K562 (cell line): ENCODE data around the gene NEDD4L. TPM values are rescaled to one million over a fixed set of nuclear protein-coding genes. Genes with fewer than 3 reads are reported as not detected.

Experiments
- ATAC-seq: fragments of 200-7000 bp; cut with Tn5 transposase; 3 replicates; pipeline ENCODE4 v1.9.1; 2020; ENCODE audit warnings: moderate library complexity
- BruUV-seq: library from RNA; stranded (reverse); fragments of 400-500 nt; replicated peaks from 2 replicates; lab custom pipeline; 2021; lab: Mats Ljungman, UMichigan
- CTCF ChIA-PET: fragments of 300-600 bp; formaldehyde crosslinking; extraction: SDS; loops from one replicate; lab custom pipeline; 2021; ENCODE audit warnings: low intra/inter-chr PET ratio; lab: Yijun Ruan, JAX
- POLR2A ChIA-PET: fragments of 300-600, 350-650 bp; sonication (Branson Sonifier 250); formaldehyde crosslinking; extraction: SDS; loops from one replicate; lab custom pipeline; 2021; ENCODE audit warnings: antibody characterized with exemption, inconsistent platforms; lab: Yijun Ruan, JAX
- DNase-seq, 4 experiments: peaks; one replicate each; pipeline versions ENCODE4 v3.0.0 to v3.0.0-alpha.2; 2011 to 2018; ENCODE audit warnings: low spot score in 3 of 4, mixed read lengths in 3 of 4; ENCODE audit errors: extremely low read depth in 1 of 4
- FAIRE-seq: peaks from 2 replicates; lab custom pipeline; 2011; peaks lifted over from hg19 to GRCh38; lab: Jason Lieb, UNC
- H2AFZ ChIP-seq: 2 replicates; pipeline ENCODE4 v1.6.0; 2011; ENCODE audit warnings: low read depth, low read length, control low read depth, inconsistent platforms
- H3K27ac ChIP-seq: fragments of 200-600 bp; 3 replicates; pipeline ENCODE4 v1.8.0; 2011; ENCODE audit warnings: low read depth, mild to moderate bottlenecking, control low read depth, inconsistent platforms, low read length, moderate library complexity, mixed read lengths; ENCODE audit errors: extremely low read depth
- H3K27me3 ChIP-seq, 2 experiments: fragments of 300-600 bp in 1 of 2; 2 replicates in 1 of 2; 3 replicates in 1 of 2; pipeline versions ENCODE4 v1.6.0 to v1.8.0; 2011; ENCODE audit warnings: inconsistent platforms in 2 of 2, low read length in 2 of 2, mild to moderate bottlenecking in 1 of 2, mixed read lengths in 1 of 2, moderate library complexity in 1 of 2; ENCODE audit not compliant: control insufficient read depth in 2 of 2, insufficient read depth in 2 of 2
- H3K36me3 ChIP-seq: fragments of 300-600 bp; 3 replicates; pipeline ENCODE4 v1.8.0; 2011; ENCODE audit warnings: mild to moderate bottlenecking, low read length, inconsistent platforms; ENCODE audit not compliant: control insufficient read depth, insufficient read depth
- H3K4me1 ChIP-seq, 2 experiments: fragments of 200-600 bp in 1 of 2; replicated peaks in 1 of 2; 2 replicates in 1 of 2; 3 replicates in 1 of 2; pipeline versions ENCODE4 v1.5.1 to v1.8.0; 2011; ENCODE audit warnings: inconsistent platforms in 2 of 2, low read length in 2 of 2, mild to moderate bottlenecking in 1 of 2, mixed read lengths in 1 of 2, moderate library complexity in 1 of 2; ENCODE audit not compliant: control insufficient read depth in 2 of 2, insufficient read depth in 2 of 2
- H3K4me2 ChIP-seq: 2 replicates; pipeline ENCODE4 v1.6.1; 2011; ENCODE audit warnings: low read length, control low read depth, inconsistent platforms, mixed read lengths; ENCODE audit not compliant: insufficient read depth
- H3K4me3 ChIP-seq: fragments of 200-600 bp; sonication (generic), shearing (Covaris generic); 2 replicates; pipeline ENCODE4 v1.5.1; 2016; ENCODE audit warnings: control low read depth, inconsistent platforms
- H3K79me2 ChIP-seq: fragments of 200-600 bp; 3 replicates; pipeline ENCODE4 v1.8.0; 2011; ENCODE audit warnings: low read length, inconsistent platforms; ENCODE audit not compliant: control insufficient read depth, insufficient read depth
- H3K9ac ChIP-seq, 2 experiments: 2 replicates each; pipeline versions ENCODE4 v1.6.0 to v1.6.1; 2011; ENCODE audit warnings: low read depth in 2 of 2, low read length in 2 of 2, control low read depth in 1 of 2, inconsistent platforms in 1 of 2, mild to moderate bottlenecking in 1 of 2, mixed read lengths in 1 of 2; ENCODE audit not compliant: insufficient read depth in 1 of 2
- H3K9me1 ChIP-seq: one replicate; pipeline ENCODE4 v1.6.0; 2011; ENCODE audit warnings: inconsistent platforms, mild to moderate bottlenecking, low read length, moderate library complexity; ENCODE audit not compliant: control insufficient read depth, insufficient read depth
- H3K9me3 ChIP-seq: replicated peaks from 2 replicates; pipeline ENCODE4 v1.5.1; 2011; ENCODE audit warnings: low read depth, low read length, inconsistent platforms; ENCODE audit not compliant: control insufficient read depth, insufficient read depth
- H4K20me1 ChIP-seq: replicated peaks from 2 replicates; pipeline ENCODE4 v1.6.1; 2011; ENCODE audit warnings: low read length, inconsistent platforms, mixed read lengths; ENCODE audit not compliant: control insufficient read depth, insufficient read depth
- CBFA2T2 ChIP-seq: fragments of 450-650 bp; conservative IDR thresholded peaks from 2 replicates; pipeline ENCODE4 v1.6.1; 2017; ENCODE audit warnings: mild to moderate bottlenecking
- EGR1 ChIP-seq: fragments of 450-650 bp; conservative IDR thresholded peaks from 2 replicates; pipeline ENCODE4 v1.6.1; 2017; ENCODE audit warnings: mild to moderate bottlenecking
- HMG20B ChIP-seq: fragments of 250-450 bp; sonication (Bioruptor Pico); IDR thresholded peaks from 2 replicates; pipeline ENCODE4 v1.5.0; 2021; ENCODE audit warnings: mild to moderate bottlenecking
- ID3 ChIP-seq, 2 experiments: fragments of 250-450 bp in 1 of 2; fragments of 450-650 bp in 1 of 2; sonication (Bioruptor Pico) in 1 of 2; IDR thresholded peaks; 2 replicates each; pipeline versions ENCODE4 v1.6.1 to v1.8.0; 2016 to 2021; ENCODE audit warnings: mild to moderate bottlenecking in 2 of 2, moderate library complexity in 2 of 2, missing compliant biosample characterization in 1 of 2, missing genetic modification characterization in 1 of 2
- RBM17 ChIP-seq: fragments of 200-400 bp; formaldehyde crosslinking; IDR thresholded peaks from 2 replicates; pipeline ENCODE4 v1.6.1; 2017; ENCODE audit warnings: low read depth, mild to moderate bottlenecking, low read length, borderline replicate concordance
- SRSF9 ChIP-seq: fragments of 200-400 bp; formaldehyde crosslinking; IDR thresholded peaks from 2 replicates; pipeline ENCODE4 v1.6.1; 2017; ENCODE audit warnings: low read depth, low read length, borderline replicate concordance
- ZNF24 ChIP-seq: fragments of 450-650 bp; IDR thresholded peaks from 2 replicates; pipeline ENCODE4 v1.6.1; 2016
- ZNF280B ChIP-seq: fragments of 250-450 bp; sonication (Bioruptor Pico); IDR thresholded peaks from 2 replicates; pipeline ENCODE4 v1.5.1; 2021; ENCODE audit warnings: mild to moderate bottlenecking
- WGBS: fragments of 100-300 bp; shearing (Covaris generic); methylation state at CpG from one replicate; pipeline ENCODE4 v1.1.6; 2016; ENCODE audit warnings: low coverage, mixed read lengths; ENCODE audit not compliant: insufficient coverage; ENCODE audit errors: missing lambda C conversion rate; 5-methylcytosine and 5-hydroxymethylcytosine counted together
- in situ Hi-C: fragments of 300-500 bp; cut with MboI; formaldehyde crosslinking; loops from 4 replicates; pipeline ENCODE4 v1.15.0; 2018; ENCODE audit warnings: inconsistent platforms, mixed read lengths
- intact Hi-C: fragments of 100-400 bp; cut with micrococcal nuclease; formaldehyde crosslinking; loops from 2 replicates; pipeline ENCODE4 v1.14.2; 2022
- polyA plus RNA-seq, 8 experiments: library from polyadenylated mRNA; depleted of rRNA in 4 of 8; stranded (reverse) in 5 of 8; unstranded in 3 of 8; fragments of >200 nt; fragmentation: Nextera tagmentation in 2 of 8; fragmentation: Illumina TruSeq in 1 of 8; extraction: Ambion mirVana in 2 of 8; extraction: Trizol in 1 of 8; gene quantifications; 2 replicates each; pipeline versions ENCODE4 v1.2.1 to v1.2.3, GENCODE V29; 2011 to 2014; ENCODE audit warnings: inconsistent platforms in 1 of 8, missing spikeins in 1 of 8
- total RNA-seq, 7 experiments: library from RNA; depleted of rRNA in 6 of 7; stranded (reverse); fragments of >200 nt in 6 of 7; fragmentation: Illumina TruSeq in 2 of 7; extraction: Trizol in 2 of 7; gene quantifications; 2 replicates each; pipeline versions ENCODE4 v1.2.1 to v1.2.3, GENCODE V29; 2011 to 2021; ENCODE audit warnings: low replicate concordance in 1 of 7

The NEDD4L gene
- total and polyA plus RNA-seq, 9 of the 15 experiments (the other 6 are each of a cell fraction or from before 2014, with no cell fraction given), result 8.1 to 33.4 (median 19.9) TPM

GRCh38 chr18:58396144-58396543 is 352.1 kb downstream of the NEDD4L start:
- no peaks in the 10 kb centered on the region for H3K27me3 ChIP-seq
- intact Hi-C loops (no loop called here), in situ Hi-C loops (no loop called here)
- H3K36me3 ChIP-seq, result peaks cover 21% of the 10 kb centered on the region; the same call in 2 of the 3 replicates
- CTCF ChIA-PET, result no interaction called here
- no peak overlapping the region for H3K4me3 ChIP-seq
- no peaks in the 10 kb centered on the region for H3K9me3 ChIP-seq
- ATAC-seq (no peak), FAIRE-seq (no peak), DNase-seq (no peak)
- WGBS, result 84% methylated on average over 3 of the region's 10 CpGs
- no peak overlapping the region for H2AFZ ChIP-seq
- TF ChIP-seq ZNF24, result no peak
- no peak for TF ChIP-seq EGR1
- TF ChIP-seq HMG20B (CRISPR knock-in tag), result no peak
- no peak for TF ChIP-seq ZNF280B (CRISPR knock-in tag)
- TF ChIP-seq ID3 (CRISPR knock-in tag; IDR thresholded peaks at IDR 0.05), result no peak
- TF ChIP-seq ID3 (tag; IDR thresholded peaks at IDR 0.05), result no peak
- no peak for TF ChIP-seq RBM17
- no peak for TF ChIP-seq SRSF9
- TF ChIP-seq CBFA2T2, result no peak
- POLR2A ChIA-PET, result no interaction called here
- H3K4me1 ChIP-seq, result no peaks in the 10 kb centered on the region
- no peak overlapping the region; a peak in 1 of 4 replicates for H3K9ac ChIP-seq
- H3K4me2 ChIP-seq, result no peak overlapping the region
- peaks cover 2% of the 10 kb centered on the region for H3K9me1 ChIP-seq
- BruUV-seq, result no TSS peak
- no peaks in the 10 kb centered on the region for H3K79me2 ChIP-seq
- no peaks in the 10 kb centered on the region for H4K20me1 ChIP-seq
- no peak overlapping the region for H3K27ac ChIP-seq
